GM20431 (cell line): ENCODE measurements around the gene DIDO1.

Experiments used
- in situ Hi-C: fragments of 300-500 bp; cut with MseI, MboI; formaldehyde crosslinking; loops from one replicate; pipeline ENCODE4 v1.15.0; 2020; ENCODE audit warnings: low sequenced_read_pairs; ENCODE audit not compliant: unreplicated experiment

DIDO1 gene

DNA sequence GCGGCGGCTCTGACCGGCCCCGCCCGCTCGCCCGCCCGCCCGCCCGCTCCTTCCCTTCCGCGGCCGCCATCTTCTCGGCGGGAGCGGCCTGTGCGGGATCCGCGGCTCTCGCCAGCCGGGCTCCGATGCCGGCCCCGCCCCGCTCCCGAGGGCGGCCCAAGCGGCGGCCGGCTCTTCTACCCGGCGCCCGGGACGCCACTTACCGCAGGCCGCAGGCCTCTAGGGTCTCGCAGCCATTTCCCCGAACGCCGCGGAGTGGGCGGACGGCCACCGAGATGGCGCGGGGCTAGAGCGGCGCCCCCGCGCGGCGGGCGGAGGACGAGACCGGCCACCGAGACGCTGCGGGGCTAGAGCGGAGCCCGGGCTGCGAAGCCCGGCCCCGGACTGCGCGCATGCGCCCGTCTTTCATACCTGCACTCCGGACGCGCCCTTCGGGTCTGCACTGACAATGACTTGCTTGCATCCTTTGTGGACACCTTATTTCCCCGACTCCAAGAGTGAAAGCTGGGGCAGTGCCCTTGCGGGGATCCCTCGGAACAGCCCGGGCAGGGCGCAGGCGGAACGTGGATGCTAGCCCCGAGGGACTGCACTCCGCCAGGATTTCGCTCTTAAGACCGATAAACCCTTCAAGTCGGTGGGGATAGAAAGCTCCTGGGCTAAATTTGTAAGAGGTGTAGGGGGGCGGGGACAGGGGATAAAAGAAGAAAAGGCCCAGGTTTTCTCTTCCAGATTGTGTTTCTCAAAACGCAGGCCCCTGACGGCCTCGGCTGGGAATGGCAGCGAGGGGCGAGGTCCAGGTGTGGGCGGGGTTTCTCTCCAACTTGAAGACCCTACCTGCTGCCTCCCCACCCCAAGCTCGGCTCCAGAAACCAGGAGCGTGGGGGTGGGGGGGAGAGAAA, at the start of gene DIDO1:
Gene DIDO1, minus strand, starts transcription at position 277 of the 899 bp plus-strand sequence.
- in situ Hi-C loops = no loop called here

GRCh38 chr20:62975251-62975760, 49.0 kb upstream of the DIDO1 start:
- in situ Hi-C loops = no loop called here

DNA sequence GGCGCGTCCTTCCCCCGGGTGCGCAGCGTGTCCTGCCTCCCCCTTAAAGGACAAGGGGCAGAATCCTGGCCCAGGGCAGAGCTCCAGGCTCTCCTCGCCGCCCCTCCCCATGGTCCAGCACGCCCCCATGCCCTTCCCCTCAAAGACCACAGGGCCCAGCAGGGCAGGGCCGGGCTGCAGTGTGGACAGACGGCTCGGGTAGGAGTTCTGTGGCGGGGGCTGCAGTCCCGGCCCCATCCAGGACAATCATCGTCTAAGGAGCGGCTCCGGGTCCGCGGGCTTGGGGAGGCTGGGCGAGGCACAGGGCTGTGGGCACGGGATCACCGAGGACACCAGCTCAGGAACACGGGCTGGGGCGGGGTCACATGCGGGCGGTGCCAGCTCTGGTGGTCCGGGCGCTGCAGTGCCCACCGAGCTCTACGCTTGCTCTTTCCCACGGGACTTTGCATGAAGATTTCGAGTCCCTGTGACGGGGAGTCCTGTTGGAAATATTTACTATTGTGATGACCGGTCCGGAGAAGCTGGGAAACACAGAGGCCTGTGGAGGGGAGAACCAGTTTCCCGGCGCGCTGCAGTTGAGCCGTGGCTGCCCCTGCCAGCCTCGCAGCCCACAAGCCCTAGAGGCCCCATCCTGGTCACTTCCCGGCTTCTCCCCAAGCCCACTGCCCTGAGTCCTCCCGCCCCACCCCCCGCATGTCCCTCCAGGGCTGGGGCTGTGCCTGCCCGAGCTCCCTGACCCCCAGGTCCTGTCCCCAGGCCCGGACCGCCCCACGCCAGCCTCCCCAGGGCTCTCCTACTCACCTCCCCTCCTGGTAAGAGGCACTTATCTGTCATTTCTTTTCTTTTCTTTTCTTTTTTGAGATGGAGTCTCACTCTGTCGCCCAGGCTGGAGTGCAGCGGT, 46.8 kb upstream of the DIDO1 start:
- in situ Hi-C loops = no loop called here

- in situ Hi-C loops = no loop called here
Measured at GRCh38 chr20:62971950-62972844, 45.9 kb upstream of the DIDO1 start.

- in situ Hi-C loops = no loop called here
Measured at GRCh38 chr20:62971211-62971949, 45.1 kb upstream of the DIDO1 start.

GRCh38 chr20:62970307-62971210, 44.3 kb upstream of the DIDO1 start:
- in situ Hi-C loops = no loop called here

GRCh38 chr20:62969939-62970306, 43.6 kb upstream of the DIDO1 start:
- in situ Hi-C loops = no loop called here

- in situ Hi-C loops = no loop called here
Measured at GRCh38 chr20:62969179-62969760, 43.0 kb upstream of the DIDO1 start.

DNA sequence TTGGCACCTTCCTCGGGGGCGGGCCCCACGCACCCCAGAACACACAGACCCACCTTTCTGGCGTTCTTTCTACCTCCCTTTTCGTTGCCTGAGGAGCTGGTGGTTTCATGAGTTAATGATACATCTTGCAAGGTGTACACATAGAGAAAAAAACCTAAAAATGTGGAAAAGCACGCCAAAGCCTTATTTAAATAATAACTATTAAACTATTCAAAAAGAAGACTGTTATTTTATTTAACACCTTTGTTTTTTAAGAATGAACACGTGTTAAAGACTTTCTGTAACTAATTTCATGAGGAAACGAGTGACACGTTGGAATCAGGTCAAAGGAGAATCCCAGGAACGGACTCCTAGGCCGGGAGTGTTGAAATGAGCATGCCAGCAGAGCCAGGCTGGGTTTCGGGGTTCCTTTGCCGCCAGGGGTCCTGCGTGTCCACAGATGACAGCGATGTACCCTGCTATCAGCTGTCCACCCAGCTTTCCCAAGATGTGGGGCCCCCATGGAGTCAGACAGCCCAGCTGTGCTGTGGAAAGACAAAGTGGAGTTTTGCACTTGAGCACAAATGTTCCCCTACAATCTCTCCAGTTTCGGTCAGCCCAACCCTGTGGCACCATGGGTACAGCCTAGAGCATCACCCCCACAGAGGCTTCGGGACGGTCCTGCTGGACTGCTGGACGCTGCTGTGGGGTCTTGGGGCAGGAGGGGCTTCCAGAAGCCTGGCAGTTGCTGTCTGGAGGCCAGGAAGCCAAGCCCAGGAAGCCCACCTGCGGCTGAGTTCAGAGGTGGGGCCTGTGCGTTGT, 42.3 kb upstream of the DIDO1 start:
- in situ Hi-C loops = no loop called here

GRCh38 chr20:62967628-62968351, 41.5 kb upstream of the DIDO1 start:
- in situ Hi-C loops = no loop called here

DNA sequence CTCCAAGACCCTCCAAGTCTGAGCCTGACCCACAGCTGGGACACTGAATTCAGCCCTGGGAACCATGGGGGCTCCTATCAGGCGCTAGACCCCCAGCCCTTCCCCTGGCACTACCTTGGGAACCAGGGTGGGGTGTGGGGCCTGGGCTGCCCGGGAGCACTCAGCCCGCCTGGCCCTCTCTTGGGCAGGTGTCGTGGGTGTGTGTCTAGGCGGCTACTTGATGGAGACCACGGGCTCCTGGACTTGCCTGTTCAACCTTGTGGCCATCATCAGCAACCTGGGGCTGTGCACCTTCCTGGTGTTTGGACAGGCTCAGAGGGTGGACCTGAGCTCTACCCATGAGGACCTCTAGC, 40.8 kb upstream of the DIDO1 start:
- in situ Hi-C loops = no loop called here

DNA sequence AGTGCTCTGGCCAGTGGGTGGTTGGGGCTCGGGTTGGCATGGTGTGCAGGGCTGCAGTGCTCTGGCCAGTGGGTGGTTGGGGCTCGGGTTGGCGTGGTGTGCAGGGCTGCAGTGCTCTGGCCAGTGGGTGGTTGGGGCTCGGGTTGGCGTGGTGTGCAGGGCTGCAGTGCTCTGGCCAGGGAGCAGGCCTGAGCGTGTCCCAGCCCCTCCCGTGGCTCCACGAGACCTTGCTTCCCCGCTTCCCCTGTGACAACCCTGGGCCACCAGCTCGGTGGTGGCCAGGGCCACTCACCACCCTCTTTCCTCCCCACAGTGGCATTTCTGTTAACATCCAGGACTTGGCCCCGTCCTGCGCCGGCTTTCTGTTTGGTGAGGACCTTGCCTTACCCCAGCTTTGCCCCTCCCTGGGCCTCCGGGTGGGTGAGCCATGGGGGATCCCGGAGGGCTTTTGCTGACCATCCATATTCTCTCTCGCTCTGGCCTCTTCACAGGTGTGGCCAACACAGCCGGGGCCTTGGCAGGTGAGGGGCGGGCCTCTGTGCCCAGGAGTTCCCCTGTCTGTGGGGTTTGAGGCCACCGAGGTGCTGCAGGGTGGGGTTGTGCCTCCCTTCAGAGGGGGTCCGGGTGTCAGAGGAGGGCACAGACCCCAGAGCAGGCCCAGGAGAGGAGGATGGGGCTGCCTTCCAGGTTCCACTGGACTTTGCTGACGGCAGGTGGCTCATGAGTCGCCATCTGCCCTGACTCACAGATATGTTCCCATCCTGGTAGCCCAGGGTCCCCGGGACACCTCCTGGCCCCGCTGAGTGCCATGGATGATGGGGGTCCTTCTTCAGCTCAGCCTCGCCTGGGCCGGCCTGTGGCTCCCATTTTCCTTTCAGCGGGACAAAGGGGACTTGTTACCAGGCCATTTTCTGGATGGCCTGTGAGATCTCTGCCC, 40.2 kb upstream of the DIDO1 start:
- in situ Hi-C loops = no loop called here

DNA sequence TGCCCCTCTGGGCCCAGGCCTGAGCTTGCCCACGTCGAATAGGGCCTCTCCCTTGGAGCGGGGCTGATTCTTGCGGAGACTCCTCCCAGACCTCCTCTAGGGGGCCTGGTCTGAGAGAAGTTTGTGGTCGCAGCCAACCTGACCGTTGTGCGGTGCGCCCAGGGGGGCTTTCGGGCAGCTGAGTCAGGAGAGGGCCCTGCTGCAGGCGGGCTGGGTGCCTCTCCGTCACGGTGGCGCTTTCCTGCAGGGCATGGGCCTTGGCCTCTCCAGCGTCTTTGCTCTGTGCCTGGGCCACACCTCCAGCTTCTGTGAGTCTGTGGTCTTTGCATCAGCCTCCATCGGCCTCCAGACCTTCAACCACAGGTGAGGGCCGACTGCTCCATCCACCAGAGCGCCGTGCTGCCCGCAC, 39.1 kb upstream of the DIDO1 start:
- in situ Hi-C loops = no loop called here

- in situ Hi-C loops = no loop called here
Measured at GRCh38 chr20:62964700-62965099, 38.4 kb upstream of the DIDO1 start.

DNA sequence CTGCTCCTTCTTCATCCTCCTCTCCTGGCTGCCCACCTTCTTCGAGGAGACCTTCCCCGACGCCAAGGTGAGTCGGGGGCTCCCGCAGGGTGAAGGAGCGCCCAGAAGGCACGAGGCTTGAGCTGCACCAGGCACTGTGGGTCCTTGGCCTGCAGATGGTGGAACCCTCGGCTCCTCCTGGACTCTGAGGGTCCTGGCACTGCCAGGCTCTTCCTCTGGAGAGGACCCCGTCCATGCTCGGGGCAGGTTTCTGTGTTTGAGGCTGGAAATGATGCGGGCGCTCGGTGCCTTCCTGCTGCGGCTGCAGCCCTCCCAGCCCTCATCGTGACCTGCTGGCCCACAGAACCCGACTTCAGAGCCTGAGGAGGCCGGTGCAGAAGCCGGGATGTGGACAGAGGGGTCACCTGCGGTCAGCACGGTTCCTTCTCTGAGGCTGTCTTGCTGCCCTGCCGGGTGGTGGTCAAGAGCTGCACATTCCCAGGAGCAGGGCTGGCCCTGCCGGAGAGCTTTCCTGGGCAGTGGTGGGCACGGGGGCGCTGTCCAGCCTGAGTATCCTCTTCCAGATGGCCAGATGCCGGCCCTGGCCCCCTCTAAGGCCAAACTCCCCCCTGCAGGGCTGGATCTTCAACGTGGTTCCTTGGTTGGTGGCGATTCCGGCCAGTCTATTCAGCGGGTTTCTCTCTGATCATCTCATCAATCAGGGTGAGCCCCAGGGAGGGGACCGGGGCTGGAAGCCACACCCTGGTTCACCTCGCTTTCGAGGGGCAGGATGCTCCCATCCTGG, 37.5 kb upstream of the DIDO1 start:
- in situ Hi-C loops = no loop called here
